ENCODE measurements around the gene FOXP1. TPM values are rescaled to one million over a fixed set of nuclear protein-coding genes. Genes with fewer than 3 reads are reported as not detected.

FOXP1 gene
- total and polyA plus RNA-seq, 2 of the 13 experiments (the other 11 are each of a cell fraction or from before 2014, with no cell fraction given): 40.4 to 59.0 TPM

GRCh38 chr3:71063773-71064290 is 519.7 kb downstream of the FOXP1 start (continued):
- TF ChIP-seq ZNF318 (CRISPR knock-in tag; IDR thresholded peaks at IDR 0.05): no peak
- TF ChIP-seq TCF12 (IDR thresholded peaks at IDR 0.05): no peak
- TF ChIP-seq TCF12 (CRISPR knock-in tag; IDR thresholded peaks at IDR 0.05): no peak
- TF ChIP-seq ZNF430 (CRISPR knock-in tag; IDR thresholded peaks at IDR 0.05): peak; percentile 65; the same call in 1 of the 2 replicates
- TF ChIP-seq ZBTB8A (CRISPR knock-in tag; IDR thresholded peaks at IDR 0.05; ENCODE audit: borderline replicate concordance, low read depth): no peak
- peak; percentile 29; the same call in 1 of the 2 replicates for TF ChIP-seq ELF4 (CRISPR knock-in tag; IDR thresholded peaks at IDR 0.05; ENCODE audit: borderline replicate concordance)
- TF ChIP-seq MBNL3 (CRISPR knock-in tag; conservative IDR thresholded peaks at IDR 0.05): no peak
- TF ChIP-seq ZNF737 (CRISPR knock-in tag; IDR thresholded peaks at IDR 0.05; ENCODE audit: borderline replicate concordance): no peak
- TF ChIP-seq, protein P1, sequence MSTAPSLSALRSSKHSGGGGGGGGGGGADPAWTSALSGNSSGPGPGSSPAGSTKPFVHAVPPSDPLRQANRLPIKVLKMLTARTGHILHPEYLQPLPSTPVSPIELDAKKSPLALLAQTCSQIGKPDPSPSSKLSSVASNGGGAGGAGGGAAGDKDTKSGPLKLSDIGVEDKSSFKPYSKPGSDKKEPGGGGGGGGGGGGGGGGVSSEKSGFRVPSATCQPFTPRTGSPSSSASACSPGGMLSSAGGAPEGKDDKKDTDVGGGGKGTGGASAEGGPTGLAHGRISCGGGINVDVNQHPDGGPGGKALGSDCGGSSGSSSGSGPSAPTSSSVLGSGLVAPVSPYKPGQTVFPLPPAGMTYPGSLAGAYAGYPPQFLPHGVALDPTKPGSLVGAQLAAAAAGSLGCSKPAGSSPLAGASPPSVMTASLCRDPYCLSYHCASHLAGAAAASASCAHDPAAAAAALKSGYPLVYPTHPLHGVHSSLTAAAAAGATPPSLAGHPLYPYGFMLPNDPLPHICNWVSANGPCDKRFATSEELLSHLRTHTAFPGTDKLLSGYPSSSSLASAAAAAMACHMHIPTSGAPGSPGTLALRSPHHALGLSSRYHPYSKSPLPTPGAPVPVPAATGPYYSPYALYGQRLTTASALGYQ (CRISPR knock-in tag; IDR thresholded peaks at IDR 0.05): no peak
- 0 out of 2 replicates have a peak, but pooled peaks have one; percentile 35 for TF ChIP-seq ZSCAN9 (CRISPR knock-in tag; IDR thresholded peaks at IDR 0.05; ENCODE audit: borderline replicate concordance)
- 0 out of 2 replicates have a peak, but pooled peaks have one; percentile 46 for TF ChIP-seq ZMYM2 (CRISPR knock-in tag; IDR thresholded peaks at IDR 0.05)
- 0 out of 2 replicates have a peak, but pooled peaks have one; percentile 8 for TF ChIP-seq DPF2 (CRISPR knock-in tag; IDR thresholded peaks at IDR 0.05; ENCODE audit: borderline replicate concordance, low read depth)
- no peak for TF ChIP-seq CCAR2 (optimal IDR thresholded peaks at IDR 0.05; ENCODE audit: low read depth, low read length)
- TF ChIP-seq TEAD2 (CRISPR knock-in tag; IDR thresholded peaks at IDR 0.05): no peak
- no peak for TF ChIP-seq ESRRA (CRISPR knock-in tag; IDR thresholded peaks at IDR 0.05; ENCODE audit: low read depth)
- TF ChIP-seq BCLAF1 (IDR thresholded peaks at IDR 0.05): no peak
- TF ChIP-seq CBX2 (IDR thresholded peaks at IDR 0.05; ENCODE audit: low read depth, low read length): no peak
- no peak for TF ChIP-seq CBX2 (CRISPR knock-in tag; IDR thresholded peaks at IDR 0.05; ENCODE audit: low read depth)
